ENCODE results near the gene ZNF549.

The ZNF549 gene

GRCh38 chr19:57599377-57599760 lies 72.2 kb downstream of the ZNF549 start:
- DNase-seq = no peak
- H3K36me3 ChIP-seq (ENCODE audit: control insufficient read depth, insufficient read depth, low read length) = peaks cover 11% of the 10 kb centered on the region
- peaks cover 4% of the 10 kb centered on the region for H3K4me1 ChIP-seq (ENCODE audit: control insufficient read depth, insufficient read depth, low read length, poor library complexity, severe bottlenecking)
- peak overlapping the region; percentile 77 for H3K4me3 ChIP-seq (ENCODE audit: insufficient read depth, low read depth, low read length, poor library complexity, severe bottlenecking)
- no peak overlapping the region for H3K27ac ChIP-seq (ENCODE audit: insufficient read depth, low read length, poor library complexity, severe bottlenecking)
- H3K9me3 ChIP-seq (ENCODE audit: control insufficient read depth, low read length) = peaks cover 10% of the 10 kb centered on the region
- no peaks in the 10 kb centered on the region for H3K27me3 ChIP-seq (replicated peaks; ENCODE audit: control insufficient read depth, insufficient read depth, low read length, poor library complexity, severe bottlenecking)

- Histone ChIP-seq H3K9me3 (ENCODE audit: control insufficient read depth, low read length) (peaks cover 10% of the 10 kb centered on the region), H3K27ac (ENCODE audit: insufficient read depth, low read length, poor library complexity, severe bottlenecking) (no peak within 1 kb of the TSS)
These were observed 72.7 kb downstream of the ZNF549 start, which contains the start of gene ZNF530 for GRCh38 chr19:57599761-57600383. ZNF530 (plus strand) TSS chr19:57599885; CDS start chr19:57604346, 4,461 bp downstream.

GRCh38 chr19:57606931-57607330 lies 79.8 kb downstream of the ZNF549 start:
- Histone ChIP-seq H3K36me3 (ENCODE audit: control insufficient read depth, insufficient read depth, low read length) (peaks cover 31% of the 10 kb centered on the region), H3K9me3 (ENCODE audit: control insufficient read depth, low read length) (peaks cover 27% of the 10 kb centered on the region)

More at GRCh38 chr19:57599761-57600383, 72.7 kb downstream of the ZNF549 start, which contains the start of gene ZNF530:
- DNase-seq = peak; percentile 56 to 74 (median 68)
- peaks cover 16% of the 10 kb centered on the region for H3K36me3 ChIP-seq (ENCODE audit: control insufficient read depth, insufficient read depth, low read length)
- H3K4me1 ChIP-seq (ENCODE audit: control insufficient read depth, insufficient read depth, low read length, poor library complexity, severe bottlenecking) = peaks cover 4% of the 10 kb centered on the region
- no peaks in the 10 kb centered on the region for H3K27me3 ChIP-seq (replicated peaks; ENCODE audit: control insufficient read depth, insufficient read depth, low read length, poor library complexity, severe bottlenecking)
- H3K4me3 ChIP-seq (ENCODE audit: insufficient read depth, low read depth, low read length, poor library complexity, severe bottlenecking) = peak within 1 kb of the TSS; percentile 77

More at GRCh38 chr19:57606931-57607330, 79.8 kb downstream of the ZNF549 start:
- Histone ChIP-seq H3K4me1 (ENCODE audit: control insufficient read depth, insufficient read depth, low read length, poor library complexity, severe bottlenecking) (no peaks in the 10 kb centered on the region), H3K4me3 (ENCODE audit: insufficient read depth, low read depth, low read length, poor library complexity, severe bottlenecking) (no peak overlapping the region), H3K27me3 (replicated peaks; ENCODE audit: control insufficient read depth, insufficient read depth, low read length, poor library complexity, severe bottlenecking) (no peaks in the 10 kb centered on the region), H3K27ac (ENCODE audit: insufficient read depth, low read length, poor library complexity, severe bottlenecking) (no peak overlapping the region)
- DNase-seq = no peak

All from effector memory CD4-positive, alpha-beta T cell (primary cell).